GM19240 (cell line): ENCODE data around the gene SYT14.
"Not testable (repeated sequence)": the region's sequence is repeated elsewhere in the genome, so short reads cannot be mapped to it uniquely, and the experiment has no call there.

ENCODE experiments used
- DNase-seq: peaks from one replicate; pipeline ENCODE4 v3.0.0; 2011; ENCODE audit warnings: low spot score; ENCODE audit not compliant: insufficient read length

SYT14 gene

GRCh38 chr1:209937996-209938959 is at the start of gene SYT14:
Gene SYT14, plus strand, starts transcription at chr1:209938217. Its CDS starts 48 bp downstream, at chr1:209938265.
- DNase-seq: no peak

GRCh38 chr1:209888291-209889076 is 49.5 kb upstream of the SYT14 start:
- DNase-seq: not testable (repeated sequence)

- DNase-seq: no peak
These were observed 49.0 kb upstream of the SYT14 start for GRCh38 chr1:209889077-209889418.

GRCh38 chr1:209890641-209891330 is 47.2 kb upstream of the SYT14 start:
- DNase-seq: no peak

- no peak for DNase-seq
These were observed 44.3 kb upstream of the SYT14 start for GRCh38 chr1:209893751-209894150.

- no peak for DNase-seq
These were observed 42.3 kb upstream of the SYT14 start for GRCh38 chr1:209895709-209896108.

GRCh38 chr1:209896346-209896745 is 41.7 kb upstream of the SYT14 start:
- DNase-seq: no peak

GRCh38 chr1:209898271-209898670 is 39.7 kb upstream of the SYT14 start:
- DNase-seq: not testable (repeated sequence)

GRCh38 chr1:209898851-209899250 is 39.2 kb upstream of the SYT14 start:
- DNase-seq: not testable (repeated sequence)

GRCh38 chr1:209899948-209900347 is 38.1 kb upstream of the SYT14 start:
- DNase-seq: no peak

- no peak for DNase-seq
These were observed 37.3 kb upstream of the SYT14 start for GRCh38 chr1:209900734-209901133.

- DNase-seq: no peak
These were observed 36.8 kb upstream of the SYT14 start for GRCh38 chr1:209901211-209901610.

GRCh38 chr1:209904774-209905173 is 33.2 kb upstream of the SYT14 start:
- not testable (repeated sequence) for DNase-seq

- DNase-seq: no peak
These were observed 26.3 kb upstream of the SYT14 start for GRCh38 chr1:209911746-209912145.

GRCh38 chr1:209912306-209912705 is 25.7 kb upstream of the SYT14 start:
- DNase-seq: no peak

- DNase-seq: not testable (repeated sequence)
These were observed 18.4 kb upstream of the SYT14 start for GRCh38 chr1:209919637-209920036.

- DNase-seq: no peak
These were observed 17.2 kb upstream of the SYT14 start for GRCh38 chr1:209920844-209921243.

- no peak for DNase-seq
These were observed 13.6 kb upstream of the SYT14 start for GRCh38 chr1:209924390-209924789.

GRCh38 chr1:209926045-209926444 is 12.0 kb upstream of the SYT14 start:
- no peak for DNase-seq

- DNase-seq: no peak
These were observed 10.6 kb upstream of the SYT14 start for GRCh38 chr1:209927466-209927865.

- no peak for DNase-seq
These were observed 8.3 kb upstream of the SYT14 start for GRCh38 chr1:209929751-209930150.

- no peak for DNase-seq
These were observed 6.9 kb upstream of the SYT14 start for GRCh38 chr1:209931141-209931540.
